AG04449 (cell line): ENCODE data around the gene MSH5.
"Not testable (repeated sequence)": the region's sequence is repeated elsewhere in the genome, so short reads cannot be mapped to it uniquely, and the experiment has no call there.

Experiments
- CTCF ChIA-PET: fragments of 350-600 bp; formaldehyde crosslinking; extraction: SDS; loops from one replicate; lab custom pipeline; 2021; ENCODE audit warnings: antibody characterized with exemption; lab: Yijun Ruan, JAX
- POLR2A ChIA-PET: fragments of 400-600, 350-600 bp; formaldehyde crosslinking; extraction: SDS; loops from one replicate; lab custom pipeline; 2020; ENCODE audit warnings: antibody characterized with exemption, inconsistent platforms; lab: Yijun Ruan, JAX
- DNase-seq: peaks from one replicate; pipeline ENCODE4 v3.0.0-alpha.2; 2010; ENCODE audit warnings: low read depth, low spot score
- H3K4me3 ChIP-seq: 2 replicates; pipeline ENCODE4 v1.5.1; 2011; ENCODE audit warnings: low read depth, mild to moderate bottlenecking, control low read depth, low read length
- TF ChIP-seq, protein P1 (sequence below): IDR thresholded peaks from one replicate; pipeline ENCODE4 v1.5.1; 2011; ENCODE audit warnings: mild to moderate bottlenecking, moderate library complexity, low read length, control low read depth, inconsistent platforms; ENCODE audit not compliant: insufficient read depth; ENCODE audit errors: missing control alignments

The MSH5 gene

DNA sequence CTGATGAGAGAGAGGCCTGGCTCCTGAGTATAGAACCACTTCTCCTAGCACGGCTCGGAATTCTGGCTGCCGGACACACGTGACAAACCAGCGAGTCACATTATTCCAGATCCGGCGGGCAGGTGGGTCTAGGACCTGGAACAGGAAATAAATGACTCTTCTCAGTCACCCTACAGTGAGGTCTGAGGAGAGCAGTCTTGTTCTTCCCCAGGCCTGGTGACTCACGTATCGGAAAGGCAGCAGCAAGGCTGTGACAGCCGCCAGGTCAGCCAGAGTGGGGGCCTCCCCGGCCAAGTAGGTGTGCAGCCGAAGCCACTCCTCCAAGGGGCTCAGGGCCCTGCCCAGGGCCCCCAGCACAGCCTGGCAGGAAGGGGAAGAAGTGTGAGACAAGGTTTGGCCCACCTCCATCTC is 53.0 kb downstream of the MSH5 start:
- no peak overlapping the region for H3K4me3 ChIP-seq
- CTCF ChIA-PET: interaction anchor here (0.7 to 5.3 kb wide), 4 partner anchors 9 to 13 kb away, joined by 3 to 57 read pairs (median 30); partner anchors contain the start of gene LSM2
- POLR2A ChIA-PET: no interaction called here
- TF ChIP-seq, protein P1, sequence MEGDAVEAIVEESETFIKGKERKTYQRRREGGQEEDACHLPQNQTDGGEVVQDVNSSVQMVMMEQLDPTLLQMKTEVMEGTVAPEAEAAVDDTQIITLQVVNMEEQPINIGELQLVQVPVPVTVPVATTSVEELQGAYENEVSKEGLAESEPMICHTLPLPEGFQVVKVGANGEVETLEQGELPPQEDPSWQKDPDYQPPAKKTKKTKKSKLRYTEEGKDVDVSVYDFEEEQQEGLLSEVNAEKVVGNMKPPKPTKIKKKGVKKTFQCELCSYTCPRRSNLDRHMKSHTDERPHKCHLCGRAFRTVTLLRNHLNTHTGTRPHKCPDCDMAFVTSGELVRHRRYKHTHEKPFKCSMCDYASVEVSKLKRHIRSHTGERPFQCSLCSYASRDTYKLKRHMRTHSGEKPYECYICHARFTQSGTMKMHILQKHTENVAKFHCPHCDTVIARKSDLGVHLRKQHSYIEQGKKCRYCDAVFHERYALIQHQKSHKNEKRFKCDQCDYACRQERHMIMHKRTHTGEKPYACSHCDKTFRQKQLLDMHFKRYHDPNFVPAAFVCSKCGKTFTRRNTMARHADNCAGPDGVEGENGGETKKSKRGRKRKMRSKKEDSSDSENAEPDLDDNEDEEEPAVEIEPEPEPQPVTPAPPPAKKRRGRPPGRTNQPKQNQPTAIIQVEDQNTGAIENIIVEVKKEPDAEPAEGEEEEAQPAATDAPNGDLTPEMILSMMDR: no peak
- DNase-seq: no peak

DNA sequence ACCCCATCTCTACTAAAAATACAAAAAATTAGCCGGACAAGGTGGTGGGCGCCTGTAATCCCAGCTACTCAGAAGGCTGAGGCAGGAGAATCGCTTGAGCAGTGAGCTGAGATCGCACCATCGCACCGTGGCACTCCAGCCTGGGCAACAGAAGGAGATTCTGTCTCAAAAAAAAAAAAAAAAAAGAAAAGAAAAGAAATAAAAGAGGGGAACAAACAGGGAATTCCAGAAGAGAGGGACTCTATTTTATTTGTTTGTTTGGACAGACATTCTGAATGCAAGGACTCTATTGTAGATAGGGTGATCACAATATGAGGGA is 54.1 kb downstream of the MSH5 start:
- peak overlapping the region; percentile 68; the same call in 1 of the 2 replicates for H3K4me3 ChIP-seq
- POLR2A ChIA-PET: interaction anchor here (1.6 kb wide), 2 partner anchors 13 to 20 kb away, joined by 3 read pairs; partner anchors contain the start of gene LSM2
- DNase-seq: not testable (repeated sequence)
- CTCF ChIA-PET: interaction anchor here (3.1 to 5.3 kb wide), 2 partner anchors 12 to 24 kb away, joined by 16 to 57 read pairs; partner anchors contain the start of gene LSM2

DNA sequence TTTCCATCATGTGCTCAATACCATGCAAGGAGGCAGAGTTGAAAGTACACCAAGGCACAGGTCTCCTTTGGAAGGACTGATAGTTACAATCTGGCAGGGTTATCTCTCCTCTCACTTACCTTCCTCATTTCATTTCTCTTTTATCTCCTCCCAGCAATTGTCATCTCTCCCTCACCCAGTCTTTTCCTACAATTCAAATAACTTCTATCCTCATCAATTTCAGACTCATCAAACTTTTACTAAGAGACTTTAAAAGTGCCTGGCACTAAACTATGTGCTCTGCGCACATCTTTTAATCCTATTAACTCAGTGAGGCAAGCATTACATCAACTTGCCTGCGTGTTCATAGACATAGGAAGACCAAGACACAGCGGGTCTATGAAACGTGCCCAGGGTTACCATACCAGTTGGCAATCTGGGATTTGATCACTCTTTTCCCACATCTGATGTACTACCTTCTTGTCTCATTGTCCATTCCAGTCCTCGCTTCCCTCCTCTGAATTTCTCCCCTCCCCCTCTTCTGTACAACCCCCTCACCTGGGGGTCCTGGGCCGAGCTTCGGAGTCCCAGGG is 54.6 kb downstream of the MSH5 start:
- H3K4me3 ChIP-seq: peak overlapping the region; percentile 68
- ChIA-PET POLR2A (interaction anchor here (0.8 to 2.4 kb wide), 6 partner anchors 12 to 91 kb away, joined by 3 to 17 read pairs (median 3); partner anchors contain the start of genes ABHD16A, HSPA1B, LSM2 and NEU1), CTCF (interaction anchor here (0.7 to 5.3 kb wide), 9 partner anchors 8 to 113 kb away, joined by 3 to 57 read pairs (median 4); partner anchors contain the start of genes LSM2 and LY6G5C)
- DNase-seq: no peak
- TF ChIP-seq, protein P1: no peak

DNA sequence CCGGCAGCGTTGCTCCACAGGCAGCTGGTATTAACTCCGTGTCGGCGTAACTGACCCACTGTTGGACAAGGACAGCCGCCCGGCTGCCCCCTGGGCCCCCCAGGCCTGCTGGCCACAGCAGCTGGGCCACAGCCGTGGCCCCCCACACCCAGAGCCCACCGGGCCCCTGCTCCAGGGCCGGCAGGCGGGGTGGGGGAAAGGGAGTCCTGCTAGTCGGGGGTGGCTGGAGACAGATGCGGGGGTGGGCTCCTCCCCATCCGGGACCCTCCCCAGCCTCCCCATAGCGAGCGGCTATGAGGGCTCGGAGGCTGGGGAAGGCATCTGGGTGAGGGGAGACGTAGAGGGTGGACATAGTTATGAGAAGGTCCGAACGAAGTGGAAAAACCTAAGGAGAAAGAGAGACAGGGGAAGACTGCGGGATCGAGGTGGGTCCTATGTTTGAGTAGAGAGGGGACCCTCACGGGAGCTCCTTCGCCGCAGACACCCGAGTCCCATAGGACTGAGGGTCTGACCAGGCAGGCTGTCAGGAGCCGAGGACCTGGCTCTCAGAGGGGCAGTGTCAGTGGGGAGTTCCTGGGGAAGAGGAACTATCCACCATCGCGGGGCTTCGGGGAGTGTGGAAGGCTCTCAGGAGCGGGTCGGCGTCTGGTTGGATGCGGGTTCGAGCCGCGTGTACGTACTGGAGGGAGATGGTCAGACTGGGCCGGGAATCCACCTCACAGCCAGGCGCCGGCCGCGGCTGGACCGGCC is 55.2 kb downstream of the MSH5 start:
- CTCF ChIA-PET: interaction anchor here (0.7 to 5.3 kb wide), 10 partner anchors 8 to 114 kb away, joined by 3 to 57 read pairs (median 5); partner anchors contain the start of genes HSPA1B, LSM2 and LY6G5C
- H3K4me3 ChIP-seq: peak overlapping the region; percentile 68
- POLR2A ChIA-PET: interaction anchor here (0.8 to 2.4 kb wide), 12 partner anchors 11 to 92 kb away, joined by 3 to 17 read pairs (median 4); partner anchors contain the start of genes ABHD16A, CLIC1, HSPA1A and HSPA1B
- DNase-seq: no peak
- TF ChIP-seq, protein P1: no peak

DNA sequence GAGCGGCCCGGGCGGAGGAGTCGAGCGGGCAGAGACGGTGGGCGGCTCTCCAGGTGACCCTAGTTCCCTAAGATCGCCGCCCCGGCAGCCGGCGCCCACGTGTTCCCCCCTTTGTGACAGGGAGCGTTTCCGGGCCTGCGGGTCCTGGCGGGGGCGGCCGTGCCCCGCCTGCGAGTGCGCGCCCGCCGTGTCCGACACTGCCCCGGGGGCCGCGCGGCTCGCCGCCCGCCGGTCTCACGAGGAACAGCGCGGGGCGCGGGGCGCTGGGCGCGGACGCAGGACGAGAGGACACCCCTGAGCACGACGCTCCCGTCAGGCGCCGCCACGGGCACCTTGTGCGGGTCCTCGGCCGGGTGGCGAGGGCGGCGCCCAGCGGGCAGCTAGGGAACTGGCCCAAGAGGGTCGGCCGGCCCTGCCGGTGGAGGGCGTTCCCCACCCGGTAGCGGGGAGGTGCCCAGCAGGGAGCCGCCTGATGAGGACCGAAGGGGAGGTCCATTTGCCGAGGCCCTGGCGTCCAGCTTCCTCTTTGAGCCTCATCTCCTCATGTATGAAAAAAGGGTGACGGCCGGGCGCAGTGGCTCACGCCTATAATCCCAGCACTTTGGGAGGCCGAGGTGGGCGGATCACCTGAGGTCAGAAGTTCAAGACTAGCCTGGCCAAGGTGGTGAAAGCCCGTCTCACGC is 56.0 kb downstream of the MSH5 start, which contains the start of gene VARS1:
Gene VARS1 (minus strand): TSS at position 137 of the 683 bp plus-strand sequence. CDS start 535 bp downstream, outside the sequence.
- H3K4me3 ChIP-seq: peak within 1 kb of the TSS; percentile 68
- DNase-seq: no peak
- TF ChIP-seq, protein P1: peak; percentile 97
- CTCF ChIA-PET: interaction anchor here (0.8 to 5.3 kb wide), 18 partner anchors 9 to 115 kb away, joined by 3 to 57 read pairs (median 4); partner anchors contain the start of genes HSPA1B, LSM2, LY6G5C and VWA7
- POLR2A ChIA-PET: interaction anchor here (1.0 to 2.4 kb wide), 10 partner anchors 9 to 93 kb away, joined by 3 to 17 read pairs (median 6); partner anchors contain the start of genes ABHD16A, CLIC1, DDAH2 and HSPA1A

DNA sequence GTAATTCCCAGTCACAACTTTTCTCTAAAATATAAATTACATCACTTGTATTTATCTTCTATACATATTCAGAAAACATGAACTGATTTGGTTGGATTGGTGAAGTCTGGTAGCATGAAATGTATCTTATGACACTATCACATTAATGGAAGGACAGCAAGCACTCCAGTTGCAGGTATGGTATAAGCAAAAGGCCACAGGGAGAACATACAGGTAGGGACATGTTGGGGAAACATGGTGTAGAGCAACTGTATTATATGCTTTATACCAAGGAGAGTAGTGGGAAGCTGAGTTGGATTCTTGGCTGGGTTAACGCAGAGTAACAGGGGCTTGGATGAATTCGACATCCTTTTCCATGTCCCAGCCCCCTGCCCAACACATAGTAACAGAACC is 57.2 kb downstream of the MSH5 start:
- no peak for DNase-seq
- TF ChIP-seq, protein P1: no peak
- ChIA-PET POLR2A (interaction anchor here (1.5 kb wide), 2 partner anchors 17 to 18 kb away, joined by 7 to 15 read pairs; partner anchors contain the start of genes HSPA1A and HSPA1L), CTCF (interaction anchor here (1.1 to 5.3 kb wide), 7 partner anchors 9 to 45 kb away, joined by 3 to 57 read pairs (median 4); partner anchors contain the start of gene LSM2)
- no peak overlapping the region for H3K4me3 ChIP-seq
